NOMO-1 treated with dmso at 0.1 percent for 144 hours (cell line): ENCODE data around the gene CLCN7.

Source experiments
- DNase-seq: peaks from one replicate; lab custom pipeline; 2025; ENCODE audit not compliant: unreplicated experiment; lab: John Stamatoyannopoulos, UW

Gene CLCN7

DNA sequence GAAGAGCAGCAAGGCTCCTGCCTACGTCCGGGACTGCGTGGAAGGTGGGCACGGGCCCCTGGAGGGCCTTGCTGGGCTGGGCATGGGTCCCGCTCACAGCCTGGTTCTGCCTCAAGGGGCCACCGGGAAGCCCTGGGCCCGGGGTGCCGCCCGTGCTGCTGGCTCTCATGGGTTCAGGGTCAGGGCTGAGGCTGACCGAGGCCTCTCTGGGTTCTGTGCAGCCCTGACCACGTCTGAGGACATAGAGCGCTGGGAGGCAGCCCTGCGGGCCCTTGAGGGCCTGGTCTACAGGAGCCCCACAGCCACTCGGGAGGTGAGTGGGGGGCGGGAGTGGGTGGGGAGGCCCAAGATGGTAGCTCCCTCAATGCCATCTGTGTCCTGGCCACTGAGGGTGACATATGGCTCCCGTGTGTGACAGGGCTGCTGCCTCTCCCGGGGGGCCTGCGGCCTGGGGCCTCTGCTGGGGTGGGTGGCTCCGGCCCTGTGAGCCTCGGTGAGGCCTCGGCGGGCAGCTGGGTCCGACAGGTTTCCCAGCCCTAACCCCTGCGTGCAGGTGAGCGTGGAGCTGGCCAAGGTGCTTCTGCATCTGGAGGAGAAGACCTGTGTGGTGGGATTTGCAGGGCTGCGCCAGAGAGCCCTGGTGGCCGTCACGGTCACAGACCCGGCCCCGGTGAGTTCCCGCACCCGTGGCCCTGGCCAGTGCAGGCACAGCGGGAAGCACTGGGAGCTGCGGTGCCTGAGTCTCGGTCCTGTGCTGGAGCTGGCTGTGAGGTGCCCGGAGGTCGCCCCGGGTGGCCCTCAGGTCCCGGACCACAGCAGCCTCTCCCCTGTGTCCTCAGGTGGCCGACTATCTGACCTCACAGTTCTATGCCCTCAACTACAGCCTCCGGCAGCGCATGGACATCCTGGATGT, 27.5 kb upstream of the CLCN7 start:
- DNase-seq = no peak

DNA sequence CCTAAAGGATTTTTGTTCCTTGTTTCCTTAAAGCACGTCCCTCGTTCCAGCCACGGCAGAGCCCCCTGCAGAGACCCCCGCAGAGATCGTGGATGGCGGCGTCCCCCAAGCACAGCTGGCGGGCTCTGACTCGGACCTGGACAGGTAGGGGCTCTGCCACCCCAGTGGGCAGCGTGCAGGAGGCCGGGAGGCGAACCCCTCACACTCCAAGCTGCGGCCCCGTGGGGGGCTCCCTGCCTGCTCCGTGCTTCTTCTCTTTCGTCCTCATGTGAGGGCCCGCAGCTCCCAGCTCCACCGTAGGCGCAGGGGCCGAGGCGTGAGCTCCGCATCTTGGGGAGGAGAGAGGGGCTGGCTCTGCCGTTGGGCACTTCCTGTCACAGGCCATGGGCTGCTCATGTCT, 26.8 kb upstream of the CLCN7 start:
- DNase-seq = no peak

DNA sequence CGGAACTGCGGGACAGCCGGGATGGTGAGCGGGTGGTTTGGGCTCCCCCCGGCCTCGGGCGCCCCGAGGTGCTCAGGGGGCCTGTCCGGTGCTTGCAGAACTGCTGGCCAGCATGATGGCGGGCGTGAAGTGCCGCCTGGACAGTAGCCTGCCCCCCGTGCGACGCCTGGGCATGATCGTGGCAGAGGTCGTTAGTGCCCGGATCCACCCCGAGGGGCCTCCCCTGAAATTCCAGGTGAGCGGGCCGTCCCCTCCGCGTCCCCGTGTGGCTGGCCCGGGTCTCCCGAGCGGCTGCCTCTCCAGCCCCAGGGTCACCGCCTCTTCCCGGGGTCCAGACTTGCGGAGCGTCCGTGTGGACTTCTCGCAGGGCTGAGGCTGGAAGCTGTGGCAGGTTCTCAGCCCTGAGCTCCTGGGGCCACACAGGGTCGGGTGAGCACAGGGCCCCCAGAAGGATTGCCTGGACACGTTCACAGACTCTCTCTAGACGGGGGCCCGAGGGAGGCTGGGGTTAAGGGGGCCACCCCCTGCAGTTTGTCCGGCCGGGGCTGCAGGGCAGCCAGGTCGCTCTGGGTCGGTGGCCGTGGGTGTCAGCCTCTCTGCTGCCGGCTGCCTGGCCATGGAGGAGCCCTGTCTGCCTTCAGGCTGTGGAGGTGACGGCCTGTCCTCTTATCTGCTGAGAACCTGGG, 25.8 kb upstream of the CLCN7 start:
- no peak for DNase-seq

DNA sequence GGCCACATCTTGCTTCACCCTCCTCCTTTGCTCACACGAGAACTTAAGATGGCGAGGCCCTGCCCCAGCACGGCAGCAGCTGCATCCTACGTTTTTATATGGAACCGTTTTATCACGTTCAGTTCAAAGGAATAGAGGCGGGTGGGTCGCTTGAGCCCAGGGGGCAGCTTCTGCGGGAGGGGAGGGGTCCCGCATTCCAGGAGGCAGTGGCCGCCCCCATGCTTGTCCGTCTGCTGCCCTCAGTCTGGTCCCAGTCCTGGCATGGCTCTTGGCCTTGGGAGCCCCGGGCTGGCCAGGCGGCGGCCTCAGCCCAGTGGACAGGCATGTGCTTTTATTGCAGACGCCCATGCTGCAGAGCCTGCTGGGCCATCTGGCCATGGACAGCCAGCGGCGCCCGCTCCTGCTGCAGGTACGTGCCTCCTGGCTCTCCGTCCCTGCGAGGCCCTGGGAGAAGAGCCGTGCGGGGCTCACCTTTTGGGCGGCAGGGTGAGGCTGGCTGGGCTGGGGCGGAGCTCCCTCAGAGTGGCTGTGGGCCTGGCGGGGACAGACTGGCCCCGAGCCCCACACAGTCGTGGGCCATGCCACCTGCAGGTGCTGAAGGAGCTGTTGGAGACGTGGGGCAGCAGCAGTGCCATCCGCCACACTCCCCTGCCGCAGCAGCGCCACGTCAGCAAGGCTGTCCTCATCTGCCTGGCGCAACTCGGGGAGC, 25.1 kb upstream of the CLCN7 start:
- DNase-seq = no peak

DNA sequence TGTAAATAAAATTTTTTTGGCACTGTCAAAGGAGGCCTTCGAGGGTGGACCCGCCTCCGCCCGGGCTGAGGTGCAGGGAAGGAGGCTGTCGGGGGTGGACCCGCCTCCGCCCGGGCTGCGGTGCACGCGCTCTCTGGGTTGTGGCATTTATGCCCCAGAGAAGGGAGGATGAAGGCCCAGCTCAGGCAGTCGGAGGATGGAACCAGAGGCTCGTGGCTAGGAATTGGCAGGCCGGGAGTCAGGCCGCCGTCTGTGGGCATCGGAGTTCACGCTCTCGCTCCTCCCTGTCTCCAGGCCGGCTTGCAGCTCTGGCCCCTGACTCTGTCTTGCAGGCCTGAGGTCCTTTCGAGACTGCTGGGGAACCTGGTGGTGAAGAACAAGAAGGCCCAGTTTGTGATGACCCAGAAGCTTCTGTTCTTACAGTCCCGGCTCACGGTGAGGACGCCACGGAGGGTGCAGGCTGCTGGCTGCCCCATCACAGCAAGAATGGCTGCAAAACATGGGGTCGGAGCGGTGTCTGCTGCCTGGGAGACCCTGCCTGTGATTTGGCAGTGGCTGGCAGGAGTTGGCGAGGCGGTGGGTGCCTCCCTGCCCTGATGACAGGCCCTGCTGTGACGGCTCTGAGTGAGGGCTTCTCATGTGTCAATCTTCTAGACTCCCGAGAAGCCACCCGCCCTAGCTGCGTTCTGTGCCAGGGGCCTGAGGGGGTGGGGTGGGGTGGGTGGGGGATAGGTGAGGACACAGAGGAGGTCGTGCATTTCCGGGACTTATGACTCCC, 24.3 kb upstream of the CLCN7 start:
- DNase-seq = no peak

DNA sequence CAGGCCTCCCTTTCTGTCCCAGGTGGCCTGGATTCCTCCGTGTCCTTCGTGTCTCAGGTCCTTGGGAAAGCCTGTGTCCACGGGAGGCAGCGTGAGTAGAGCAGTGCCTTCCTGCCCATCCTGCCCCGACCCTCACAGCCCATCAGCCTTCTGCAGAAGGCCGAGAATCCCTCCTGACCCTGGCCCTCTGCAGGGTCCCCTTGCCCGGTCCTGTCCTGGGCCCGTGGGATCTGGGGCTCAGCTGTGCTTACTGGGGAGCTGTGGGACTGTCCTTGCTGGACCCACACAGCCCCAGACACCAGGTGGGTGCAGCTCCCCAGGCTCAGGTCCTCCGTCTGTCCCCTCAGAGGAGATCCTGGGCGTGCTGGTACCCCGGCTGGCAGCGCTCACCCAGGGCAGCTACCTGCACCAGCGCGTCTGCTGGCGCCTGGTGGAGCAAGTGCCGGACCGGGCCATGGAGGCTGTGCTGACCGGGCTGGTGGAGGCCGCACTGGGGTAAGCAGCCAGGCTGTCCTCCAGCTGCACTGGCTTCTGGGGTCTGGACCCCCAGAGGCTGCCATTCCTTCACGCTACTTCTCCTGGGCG, 22.3 kb upstream of the CLCN7 start:
- no peak for DNase-seq

DNA sequence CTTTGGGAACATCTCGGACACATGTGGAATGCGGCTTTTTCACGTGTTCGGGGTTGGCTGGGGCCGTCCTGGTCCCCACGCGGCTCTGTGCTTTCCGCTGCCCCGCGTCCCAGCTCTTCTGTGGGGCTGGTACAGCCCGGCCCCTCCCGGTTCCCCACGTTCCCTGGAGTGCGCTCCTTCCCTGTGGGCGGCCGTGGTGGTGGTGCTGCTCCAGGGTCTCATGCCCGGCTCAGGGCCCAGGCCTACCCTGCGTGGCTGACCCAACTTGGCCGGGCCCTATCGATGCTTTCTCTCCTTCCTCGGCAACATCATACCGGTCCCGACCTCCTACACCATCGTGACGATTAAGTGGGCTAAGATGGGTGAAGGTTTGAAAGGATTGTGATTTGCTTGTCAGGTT, 21.6 kb upstream of the CLCN7 start:
- no peak for DNase-seq

DNA sequence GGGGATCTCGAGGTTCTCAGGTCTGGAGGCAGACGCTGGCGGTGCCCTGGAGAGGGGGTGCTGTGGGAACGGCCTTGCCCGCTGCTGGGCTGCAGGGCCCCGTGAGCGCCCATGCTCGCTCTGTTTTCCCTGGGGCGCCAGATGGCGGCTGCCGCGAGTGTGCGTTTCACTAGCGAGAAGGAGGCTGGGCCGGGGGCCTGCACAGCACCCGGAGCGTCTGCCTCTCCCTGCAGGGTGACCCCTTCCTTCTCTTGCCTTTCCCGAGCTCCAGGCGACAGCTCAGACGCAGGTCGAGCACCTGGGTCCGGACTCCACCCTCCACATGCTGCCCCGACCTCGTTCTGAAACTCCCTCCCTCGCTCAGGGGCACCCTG, 21.0 kb upstream of the CLCN7 start:
- no peak for DNase-seq

DNA sequence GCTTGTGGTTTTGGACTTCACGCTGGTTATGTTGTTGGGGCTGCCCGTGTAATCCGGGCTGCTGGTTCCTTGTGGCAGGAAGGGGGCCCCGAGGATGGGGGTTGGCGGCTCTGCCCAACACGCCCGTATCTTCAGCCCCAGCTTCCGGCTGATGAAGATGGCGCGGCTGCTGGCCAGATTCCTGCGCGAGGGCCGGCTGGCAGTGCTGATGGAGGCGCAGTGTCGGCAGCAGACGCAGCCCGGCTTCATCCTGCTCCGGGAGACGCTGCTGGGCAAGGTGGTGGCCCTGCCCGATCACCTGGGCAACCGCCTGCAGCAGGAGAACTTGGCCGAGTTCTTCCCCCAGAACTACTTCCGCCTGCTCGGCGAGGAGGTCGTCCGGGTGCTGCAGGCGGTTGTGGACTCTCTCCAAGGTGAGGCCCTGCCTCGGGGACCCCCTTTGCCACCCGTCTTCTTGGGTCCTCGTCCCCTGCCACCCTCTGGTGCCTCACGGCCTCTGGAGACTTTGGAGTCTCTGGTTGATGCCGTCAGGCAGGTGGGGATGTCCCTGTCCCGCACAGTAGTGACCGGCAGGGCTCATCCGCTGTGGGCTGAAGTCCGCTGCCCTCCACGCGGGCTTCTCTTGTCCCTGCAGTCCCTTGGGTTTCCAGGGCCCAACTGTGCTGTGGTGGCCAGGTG, 20.5 kb upstream of the CLCN7 start:
- no peak for DNase-seq

DNA sequence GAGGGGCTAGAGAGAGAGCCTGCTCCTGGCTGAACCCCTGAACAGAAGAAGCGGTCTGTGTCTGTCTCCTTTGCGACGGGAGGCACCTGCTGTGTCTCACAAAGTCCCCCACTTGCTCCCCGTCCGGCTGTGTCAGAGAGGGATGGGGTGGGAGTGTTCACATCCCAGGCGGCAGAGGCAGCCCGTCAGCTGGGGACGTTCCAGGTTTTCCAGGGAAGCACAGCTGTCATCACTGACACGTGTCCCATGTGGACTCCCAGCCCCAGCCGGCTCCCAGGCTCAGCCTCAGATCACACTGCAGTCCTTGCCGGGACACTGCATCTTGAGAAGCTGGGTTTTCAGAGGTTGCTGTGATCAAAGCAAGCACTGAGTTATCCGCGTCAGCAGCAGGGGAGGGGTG, 19.9 kb upstream of the CLCN7 start:
- no peak for DNase-seq

DNA sequence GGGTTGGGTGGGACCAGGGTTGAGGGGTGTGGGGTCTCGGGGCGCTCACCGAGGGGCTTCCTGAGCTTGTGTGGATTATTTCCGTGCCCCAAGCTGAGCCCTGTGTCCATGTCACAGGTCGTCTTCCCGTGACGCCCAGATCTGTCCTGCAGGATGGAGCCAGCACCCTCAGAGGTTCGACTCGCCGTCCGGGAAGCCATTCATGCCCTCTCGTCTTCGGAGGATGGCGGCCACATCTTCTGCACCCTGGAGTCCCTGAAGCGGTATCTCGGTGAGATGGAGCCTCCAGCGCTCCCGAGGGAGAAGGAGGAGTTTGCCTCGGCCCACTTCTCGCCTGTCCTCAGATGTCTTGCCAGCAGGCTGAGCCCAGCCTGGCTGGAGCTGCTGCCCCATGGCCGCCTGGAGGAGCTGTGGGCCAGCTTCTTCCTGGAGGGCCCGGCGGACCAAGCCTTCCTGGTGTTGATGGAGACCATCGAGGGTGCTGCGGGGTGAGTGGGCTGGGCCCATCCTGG, 19.4 kb upstream of the CLCN7 start:
- DNase-seq = no peak

DNA sequence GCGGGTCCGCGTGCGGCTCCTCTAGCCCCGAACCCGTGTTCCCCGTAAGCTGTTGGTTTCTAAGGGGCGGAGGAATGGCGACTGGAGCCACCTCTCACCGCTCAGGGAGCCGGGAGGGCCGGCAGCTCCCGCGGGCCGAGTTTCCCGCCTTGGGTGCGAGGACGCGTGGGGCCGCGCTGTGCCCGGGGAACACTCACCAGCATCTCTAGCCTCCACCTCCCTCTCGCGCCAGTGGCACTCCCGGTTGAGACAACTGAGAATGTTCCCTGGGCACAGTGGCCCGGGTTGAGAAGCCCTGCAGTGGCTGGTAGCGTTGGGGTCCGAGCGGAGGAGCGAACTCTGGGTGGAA, 18.9 kb upstream of the CLCN7 start:
- no peak for DNase-seq

DNA sequence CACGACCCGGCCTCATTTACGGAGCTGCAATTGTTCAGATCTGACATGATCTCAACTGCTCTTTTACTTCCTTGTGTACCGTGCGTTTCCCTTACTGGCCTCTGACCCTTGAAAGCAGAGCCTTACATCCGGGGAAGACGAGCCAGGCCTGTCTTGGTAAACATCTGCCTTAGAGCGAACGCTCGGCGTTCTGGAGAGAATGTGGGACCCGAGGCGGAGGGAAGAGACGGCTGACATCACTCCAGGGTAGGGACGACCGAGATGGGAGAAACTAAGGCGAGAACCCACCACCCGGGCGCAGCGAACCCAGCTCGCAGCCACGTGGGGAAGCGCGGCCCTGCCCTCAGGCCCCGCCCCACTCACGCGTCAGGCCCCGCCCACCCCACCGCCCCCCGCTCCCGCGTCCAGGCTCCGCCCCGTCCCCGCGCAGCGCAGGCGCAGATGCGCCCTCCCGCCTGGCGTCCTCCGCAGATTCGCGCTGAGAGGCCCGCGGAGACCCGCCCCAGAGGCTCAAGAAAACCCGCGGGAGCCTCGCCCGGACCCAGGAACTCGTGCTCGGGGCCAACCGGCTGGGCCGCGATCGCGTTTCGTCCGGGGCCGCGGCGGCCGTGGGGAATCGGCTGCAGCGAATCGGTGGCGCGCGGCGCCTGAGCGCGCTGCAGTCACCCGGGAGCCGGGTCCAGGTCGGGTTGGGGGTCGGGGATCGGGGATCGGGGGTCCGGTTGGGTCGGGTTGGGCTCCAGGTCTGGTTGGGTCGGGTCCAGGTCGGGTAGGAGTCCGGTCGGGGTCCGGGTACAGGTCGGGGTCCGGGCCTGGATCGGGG, 18.3 kb upstream of the CLCN7 start, which contains the start of gene TELO2:
Gene TELO2 (plus strand): TSS at position 438 of the 823 bp plus-strand sequence. CDS start 922 bp downstream, outside the sequence.
- DNase-seq = peak; percentile 67

DNA sequence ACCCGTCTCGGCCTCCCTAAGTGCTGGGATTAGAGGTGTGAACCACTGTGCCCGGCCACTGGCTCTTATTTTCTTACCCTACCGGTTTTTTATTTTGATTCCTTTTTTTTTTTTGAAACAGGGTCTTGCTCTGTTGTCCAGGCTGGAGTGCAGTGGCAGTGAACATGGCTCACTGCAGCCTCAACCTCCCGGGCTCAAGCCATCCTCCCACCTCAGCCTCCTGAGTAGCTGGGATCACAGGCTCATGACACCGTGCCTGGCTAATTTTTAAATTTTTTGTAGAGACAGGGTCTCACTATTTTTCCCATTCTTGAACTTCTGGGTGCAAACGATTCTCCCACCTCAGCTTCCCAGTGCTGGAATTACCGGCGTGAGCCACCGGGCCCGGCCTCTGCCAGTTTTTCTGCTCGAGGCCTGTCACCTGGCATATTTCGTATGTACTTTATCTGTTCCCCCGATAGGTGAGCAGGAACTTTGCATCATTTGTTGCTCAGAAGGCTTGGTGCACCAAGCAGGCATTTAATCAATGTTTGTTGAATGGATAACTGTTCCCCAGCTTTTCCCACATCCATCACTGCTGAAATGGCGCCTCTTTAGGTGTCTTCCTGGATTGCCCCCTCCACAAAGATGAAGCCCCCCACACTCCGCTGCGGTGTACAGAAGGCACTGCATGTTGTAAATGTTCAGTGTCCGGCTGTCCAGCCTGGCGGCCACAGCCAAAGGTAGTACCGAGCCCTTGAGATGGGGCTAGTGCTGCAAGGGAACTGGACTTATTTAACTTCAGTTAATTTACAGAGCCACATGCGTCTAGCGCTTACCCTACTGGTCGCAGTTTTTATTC, 17.5 kb upstream of the CLCN7 start:
- no peak for DNase-seq

DNA sequence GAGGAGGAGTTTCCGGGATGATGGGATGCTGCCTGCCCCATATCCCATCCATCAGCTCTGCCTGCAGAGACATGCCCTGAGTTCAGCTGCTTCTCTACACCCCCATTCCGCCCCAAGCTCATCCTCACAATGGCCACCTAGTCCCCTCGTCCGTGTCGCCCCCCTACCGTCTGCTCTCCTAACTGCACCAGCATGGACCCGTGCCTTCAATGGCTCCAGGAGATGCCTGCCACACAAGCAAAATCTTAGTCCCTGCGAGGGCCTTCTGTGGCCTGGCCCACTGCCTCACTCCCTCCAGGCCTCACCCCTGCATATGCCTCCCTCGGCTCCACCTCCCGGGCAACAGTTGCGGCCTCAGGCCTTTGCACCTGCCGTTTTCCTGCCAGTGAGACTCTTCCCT, 16.5 kb upstream of the CLCN7 start:
- no peak for DNase-seq

DNA sequence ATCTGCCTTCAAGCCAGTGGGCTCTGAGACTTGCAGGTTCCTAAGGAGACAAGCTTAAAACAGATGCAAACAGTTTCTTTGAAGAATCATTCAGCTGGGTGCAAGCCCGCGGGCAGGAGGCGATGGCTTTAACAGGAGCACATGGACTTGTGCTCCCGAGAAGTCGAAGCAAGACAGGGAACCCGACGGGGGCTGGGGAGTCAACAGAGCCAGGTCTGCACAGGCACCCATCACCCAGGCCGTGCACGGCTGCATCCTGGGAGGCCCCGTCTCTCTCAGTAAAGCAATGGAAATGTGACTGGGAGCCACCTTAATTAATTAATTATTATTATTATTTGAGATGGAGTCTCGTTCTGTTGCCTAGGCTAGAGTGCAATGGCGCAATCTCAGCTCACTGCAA, 14.2 kb upstream of the CLCN7 start:
- no peak for DNase-seq

DNA sequence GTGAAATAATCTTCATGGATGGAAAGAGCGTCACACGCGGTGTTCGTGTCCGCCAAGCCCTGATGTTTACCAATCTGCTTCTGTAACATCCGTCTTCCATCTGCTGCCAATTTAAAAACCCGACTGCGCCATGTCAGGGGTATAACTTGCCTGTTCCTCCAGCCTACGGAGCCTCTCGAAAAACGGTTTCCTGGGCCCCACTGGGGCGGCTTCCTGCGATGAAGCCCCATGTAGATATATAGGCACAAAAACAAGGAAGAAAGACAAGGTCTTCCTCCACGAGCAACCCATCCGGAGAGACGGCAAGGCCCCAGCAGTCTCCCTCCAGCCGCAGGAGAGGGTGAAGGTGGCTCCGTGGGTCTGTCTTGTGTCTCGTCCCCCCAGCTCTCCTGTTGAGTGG, 13.8 kb upstream of the CLCN7 start, which contains the start of gene PTX4:
Gene PTX4 (minus strand): TSS at position 326 of the 400 bp plus-strand sequence. CDS start 35 bp downstream, at position 291.
- no peak for DNase-seq

DNA sequence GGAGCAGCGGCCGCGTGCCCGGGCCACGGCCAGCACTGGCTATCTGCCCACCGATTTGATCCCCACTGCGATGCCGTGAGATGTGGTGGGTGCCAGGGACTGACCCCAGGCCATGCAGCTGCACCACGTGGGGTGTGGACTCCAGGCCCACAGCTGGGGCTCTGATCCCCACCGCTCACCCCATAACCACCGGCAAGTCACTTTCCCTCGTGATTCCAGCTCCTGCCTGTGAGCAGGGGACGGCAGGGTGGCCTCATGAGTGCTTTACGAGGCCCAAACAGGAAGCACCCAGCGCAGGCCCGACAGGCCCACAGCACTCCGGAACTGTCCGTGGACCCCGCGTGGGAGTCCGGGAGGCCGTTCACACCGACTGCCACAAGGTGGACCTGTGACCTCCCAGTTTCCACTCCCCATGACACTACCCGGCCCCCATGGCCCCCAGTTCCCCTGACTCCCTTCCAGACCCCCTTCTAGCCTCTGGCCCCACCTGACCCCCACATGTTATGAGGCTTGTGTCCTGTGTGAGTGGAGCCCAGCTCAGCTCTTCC, 13.3 kb upstream of the CLCN7 start:
- no peak for DNase-seq
